PC-9 (cell line): ENCODE results near the gene DHRS7B.

ENCODE experiments used
- CTCF ChIP-seq: fragments of 200-600 bp; sonication (generic); conservative IDR thresholded peaks from 2 replicates; pipeline ENCODE4 v1.6.1; 2017; ENCODE audit warnings: mixed run types, antibody characterized with exemption, mild to moderate bottlenecking, moderate library complexity
- EZH2 ChIP-seq: fragments of 200-600 bp; sonication (generic); IDR thresholded peaks from 2 replicates; pipeline ENCODE4 v1.8.0; 2017; ENCODE audit warnings: antibody characterized with exemption, low read depth

- TF ChIP-seq CTCF (no peak), EZH2 (no peak)
Measured at GRCh38 chr17:21163101-21163500, 36.3 kb downstream of the DHRS7B start.
